HEK293 (cell line): Measurements from ENCODE around the gene APOA5.

ENCODE experiments used
- CTCF ChIA-PET: fragments of 350-600 bp; formaldehyde crosslinking; extraction: SDS; loops from one replicate; lab custom pipeline; 2021; ENCODE audit warnings: antibody characterized with exemption; lab: Yijun Ruan, JAX
- POLR2A ChIA-PET: fragments of 300-600 bp; formaldehyde crosslinking; extraction: SDS; loops from one replicate; lab custom pipeline; 2020; ENCODE audit warnings: antibody characterized with exemption, inconsistent platforms; lab: Yijun Ruan, JAX
- H3K27ac ChIP-seq: fragments of 200-500 bp; sonication (Bioruptor generic); 2 replicates; pipeline ENCODE4 v1.5.1; 2014; ENCODE audit warnings: low read depth, low read length, control low read depth, inconsistent platforms; ENCODE audit errors: extremely low read depth
- H3K36me3 ChIP-seq, 2 experiments: fragments of 200-500 bp in 1 of 2; sonication (Bioruptor generic) in 1 of 2; 1 replicate in 1 of 2; 2 replicates in 1 of 2; pipeline ENCODE4 v1.5.1; 2014 to 2017; ENCODE audit warnings: inconsistent platforms in 2 of 2, low read length in 2 of 2; ENCODE audit not compliant: control insufficient read depth in 2 of 2, insufficient read depth in 1 of 2
- H3K4me1 ChIP-seq: fragments of 200-500 bp; sonication (Bioruptor generic); 2 replicates; pipeline ENCODE4 v1.5.1; 2014; ENCODE audit warnings: mild to moderate bottlenecking, low read length, inconsistent platforms; ENCODE audit not compliant: control insufficient read depth, insufficient read depth
- H3K4me3 ChIP-seq: 2 replicates; pipeline ENCODE4 v1.5.1; 2011; ENCODE audit warnings: low read depth, mild to moderate bottlenecking, control low read depth, low read length, moderate library complexity
- H3K9me3 ChIP-seq: fragments of 200-500 bp; sonication (Bioruptor generic); 2 replicates; pipeline ENCODE4 v1.5.1; 2014; ENCODE audit warnings: low read depth, low read length, inconsistent platforms; ENCODE audit not compliant: control insufficient read depth, insufficient read depth
- AEBP2 ChIP-seq: fragments of 450-650 bp; formaldehyde crosslinking; IDR thresholded peaks from 2 replicates; pipeline ENCODE4 v1.5.1; 2016; ENCODE audit warnings: missing biosample characterization, missing genetic modification characterization, borderline replicate concordance
- BCL11B ChIP-seq: fragments of 450-650 bp; formaldehyde crosslinking; IDR thresholded peaks from 2 replicates; pipeline ENCODE4 v1.5.1; 2016; ENCODE audit warnings: low read depth, missing biosample characterization, missing genetic modification characterization
- CTCF ChIP-seq: fragments of 450-650 bp; formaldehyde crosslinking; IDR thresholded peaks from 2 replicates; pipeline ENCODE4 v1.5.1; 2016; ENCODE audit warnings: missing biosample characterization, missing genetic modification characterization
- FEZF1 ChIP-seq: fragments of 450-650 bp; formaldehyde crosslinking; IDR thresholded peaks from 2 replicates; pipeline ENCODE4 v1.5.1; 2016; ENCODE audit warnings: missing biosample characterization, missing genetic modification characterization
- GFI1B ChIP-seq: fragments of 450-650 bp; formaldehyde crosslinking; IDR thresholded peaks from 2 replicates; pipeline ENCODE4 v1.5.1; 2016; ENCODE audit warnings: missing biosample characterization, missing genetic modification characterization
- PRDM6 ChIP-seq: fragments of 450-650 bp; formaldehyde crosslinking; IDR thresholded peaks from 2 replicates; pipeline ENCODE4 v1.5.1; 2017; ENCODE audit warnings: missing biosample characterization, missing genetic modification characterization
- ZNF133 ChIP-seq: fragments of 450-650 bp; formaldehyde crosslinking; IDR thresholded peaks from 2 replicates; pipeline ENCODE4 v1.5.1; 2016; ENCODE audit warnings: missing biosample characterization, missing genetic modification characterization
- ZNF140 ChIP-seq: fragments of 450-650 bp; formaldehyde crosslinking; IDR thresholded peaks from 2 replicates; pipeline ENCODE4 v1.5.1; 2016; ENCODE audit warnings: missing biosample characterization, missing genetic modification characterization
- ZNF155 ChIP-seq: fragments of 450-650 bp; formaldehyde crosslinking; IDR thresholded peaks from 2 replicates; pipeline ENCODE4 v1.5.1; 2016; ENCODE audit warnings: missing biosample characterization, missing genetic modification characterization
- ZNF16 ChIP-seq: fragments of 450-650 bp; formaldehyde crosslinking; IDR thresholded peaks from 2 replicates; pipeline ENCODE4 v1.5.1; 2016; ENCODE audit warnings: low read depth, missing biosample characterization, missing genetic modification characterization
- ZNF362 ChIP-seq: fragments of 450-650 bp; formaldehyde crosslinking; IDR thresholded peaks from 2 replicates; pipeline ENCODE4 v1.5.1; 2016; ENCODE audit warnings: missing biosample characterization, missing genetic modification characterization
- ZNF449 ChIP-seq: fragments of 450-650 bp; formaldehyde crosslinking; IDR thresholded peaks from 2 replicates; pipeline ENCODE4 v1.5.1; 2017; ENCODE audit warnings: missing biosample characterization, mild to moderate bottlenecking, missing genetic modification characterization, moderate library complexity
- ZNF488 ChIP-seq: fragments of 450-650 bp; formaldehyde crosslinking; IDR thresholded peaks from 2 replicates; pipeline ENCODE4 v1.5.1; 2016; ENCODE audit warnings: missing biosample characterization, missing genetic modification characterization
- ZNF501 ChIP-seq: fragments of 450-650 bp; formaldehyde crosslinking; IDR thresholded peaks from 2 replicates; pipeline ENCODE4 v1.5.1; 2016; ENCODE audit warnings: missing biosample characterization, missing genetic modification characterization
- ZNF600 ChIP-seq: fragments of 450-650 bp; formaldehyde crosslinking; IDR thresholded peaks from 2 replicates; pipeline ENCODE4 v1.5.1; 2016; ENCODE audit warnings: missing biosample characterization, missing genetic modification characterization
- ZNF654 ChIP-seq: fragments of 450-650 bp; formaldehyde crosslinking; IDR thresholded peaks from 2 replicates; pipeline ENCODE4 v1.5.1; 2016; ENCODE audit warnings: low read depth, missing biosample characterization, missing genetic modification characterization
- ZNF785 ChIP-seq: fragments of 450-650 bp; formaldehyde crosslinking; IDR thresholded peaks from 2 replicates; pipeline ENCODE4 v1.5.1; 2016; ENCODE audit warnings: missing biosample characterization, missing genetic modification characterization
- ZSCAN18 ChIP-seq: fragments of 450-650 bp; formaldehyde crosslinking; IDR thresholded peaks from 2 replicates; pipeline ENCODE4 v1.5.1; 2016; ENCODE audit warnings: missing biosample characterization, missing genetic modification characterization

Gene APOA5

GRCh38 chr11:116814502-116814901 lies 22.8 kb upstream of the APOA5 start:
- H3K4me3 ChIP-seq = no peak overlapping the region
- ChIA-PET CTCF (interaction anchor here (2.4 kb wide), 1 partner anchor 21 kb away, joined by 19 read pairs; no protein-coding TSS in a partner anchor), POLR2A (no interaction called here)
- no peak for TF ChIP-seq AEBP2
- no peak for TF ChIP-seq BCL11B
- no peak for TF ChIP-seq ZNF133 (tag by site-specific recombination)
- TF ChIP-seq ZNF785 (tag by site-specific recombination) = no peak
- TF ChIP-seq CTCF (tag by site-specific recombination) = no peak
- no peak for TF ChIP-seq ZNF16 (tag by site-specific recombination)
- no peak for TF ChIP-seq ZNF488
- no peak for TF ChIP-seq ZNF501
- TF ChIP-seq ZNF449 (tag by site-specific recombination) = no peak
- no peak for TF ChIP-seq ZNF362
- no peak for TF ChIP-seq ZNF140
- TF ChIP-seq ZNF155 (tag by site-specific recombination) = no peak
- TF ChIP-seq FEZF1 = no peak
- no peak for TF ChIP-seq ZNF600 (tag by site-specific recombination)
- no peak for TF ChIP-seq ZNF654 (tag by site-specific recombination)
- no peak for TF ChIP-seq GFI1B
- TF ChIP-seq PRDM6 (tag by site-specific recombination) = no peak
- no peak for TF ChIP-seq ZSCAN18 (tag by site-specific recombination)
- H3K9me3 ChIP-seq = no peaks in the 10 kb centered on the region
- H3K27ac ChIP-seq = no peak overlapping the region
- H3K4me1 ChIP-seq = no peaks in the 10 kb centered on the region
- no peaks in the 10 kb centered on the region for H3K36me3 ChIP-seq
